Right renal pelvis (tissue), 4 donors: ENCODE data around the gene PPM1J. TPM values are rescaled to one million over a fixed set of nuclear protein-coding genes. Genes with fewer than 3 reads are reported as not detected.
"Not testable (repeated sequence)": the region's sequence is repeated elsewhere in the genome, so short reads cannot be mapped to it uniquely, and the experiment has no call there.

Experiments
- DNase-seq, 4 donors: peaks; one replicate each; pipeline ENCODE4 v3.0.0-alpha.2; 2013; ENCODE audit warnings: low read depth in 4 of 4, low spot score in 3 of 4, missing footprints in 1 of 4
- polyA plus RNA-seq, 4 donors: library from polyadenylated mRNA; unstranded; fragments of 120-200 nt; gene quantifications; one replicate each; pipeline ENCODE4 v1.2.1, GENCODE V29; 2013; ENCODE audit not compliant: insufficient read length in 4 of 4

PPM1J gene, protein sequence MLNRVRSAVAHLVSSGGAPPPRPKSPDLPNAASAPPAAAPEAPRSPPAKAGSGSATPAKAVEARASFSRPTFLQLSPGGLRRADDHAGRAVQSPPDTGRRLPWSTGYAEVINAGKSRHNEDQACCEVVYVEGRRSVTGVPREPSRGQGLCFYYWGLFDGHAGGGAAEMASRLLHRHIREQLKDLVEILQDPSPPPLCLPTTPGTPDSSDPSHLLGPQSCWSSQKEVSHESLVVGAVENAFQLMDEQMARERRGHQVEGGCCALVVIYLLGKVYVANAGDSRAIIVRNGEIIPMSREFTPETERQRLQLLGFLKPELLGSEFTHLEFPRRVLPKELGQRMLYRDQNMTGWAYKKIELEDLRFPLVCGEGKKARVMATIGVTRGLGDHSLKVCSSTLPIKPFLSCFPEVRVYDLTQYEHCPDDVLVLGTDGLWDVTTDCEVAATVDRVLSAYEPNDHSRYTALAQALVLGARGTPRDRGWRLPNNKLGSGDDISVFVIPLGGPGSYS
- 1 to 10 TPM in 3 of 4 donors, under 1 TPM in 1; 0.98 to 1.4 (median 1.3) TPM for polyA plus RNA-seq

DNA sequence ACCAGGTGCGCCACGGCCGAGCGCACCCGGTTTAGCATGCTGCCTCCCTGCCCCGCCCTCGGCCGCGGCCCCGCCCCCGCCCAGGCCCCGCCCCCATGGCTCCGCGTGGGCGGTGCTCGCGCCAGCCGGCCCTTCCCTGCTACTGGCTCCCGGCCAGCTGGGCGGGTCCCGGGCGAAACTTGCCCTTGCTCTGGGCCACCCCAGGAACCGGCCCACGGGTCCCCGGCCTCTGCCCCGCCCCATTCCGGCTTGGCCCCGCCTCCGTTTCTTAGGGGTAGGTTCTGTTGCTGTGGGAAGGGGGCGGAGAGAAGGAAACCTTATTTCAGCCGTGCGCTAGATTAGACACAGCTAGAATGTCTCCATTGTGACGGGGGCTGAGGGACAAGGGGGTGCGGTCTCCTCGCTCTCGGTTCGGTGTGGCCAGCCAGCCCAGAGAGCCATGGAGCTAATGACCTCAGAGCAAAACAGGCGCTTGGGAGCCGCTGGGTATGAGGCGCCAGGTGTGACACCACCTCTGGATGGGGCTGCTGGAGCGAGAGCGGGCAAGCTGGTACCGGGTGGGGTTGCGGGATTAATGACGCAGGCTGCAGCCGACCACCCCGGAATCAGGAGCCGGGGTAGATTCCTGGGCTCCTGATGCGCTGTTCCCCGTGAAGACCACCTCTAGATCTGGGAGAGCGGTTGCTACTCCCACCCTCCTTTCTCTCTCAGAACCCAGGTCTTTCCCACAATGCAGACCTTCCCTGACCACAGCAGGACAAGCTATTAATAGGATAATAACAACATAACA is at the start of gene PPM1J:
TSS of gene PPM1J (minus strand) at position 69 of the 790 bp plus-strand sequence. CDS start at position 38, 31 bp downstream.
- DNase-seq: peak; percentile 76 to 83 (median 78)

GRCh38 chr1:112762541-112763500 is 47.7 kb upstream of the PPM1J start:
- no peak for DNase-seq

DNA sequence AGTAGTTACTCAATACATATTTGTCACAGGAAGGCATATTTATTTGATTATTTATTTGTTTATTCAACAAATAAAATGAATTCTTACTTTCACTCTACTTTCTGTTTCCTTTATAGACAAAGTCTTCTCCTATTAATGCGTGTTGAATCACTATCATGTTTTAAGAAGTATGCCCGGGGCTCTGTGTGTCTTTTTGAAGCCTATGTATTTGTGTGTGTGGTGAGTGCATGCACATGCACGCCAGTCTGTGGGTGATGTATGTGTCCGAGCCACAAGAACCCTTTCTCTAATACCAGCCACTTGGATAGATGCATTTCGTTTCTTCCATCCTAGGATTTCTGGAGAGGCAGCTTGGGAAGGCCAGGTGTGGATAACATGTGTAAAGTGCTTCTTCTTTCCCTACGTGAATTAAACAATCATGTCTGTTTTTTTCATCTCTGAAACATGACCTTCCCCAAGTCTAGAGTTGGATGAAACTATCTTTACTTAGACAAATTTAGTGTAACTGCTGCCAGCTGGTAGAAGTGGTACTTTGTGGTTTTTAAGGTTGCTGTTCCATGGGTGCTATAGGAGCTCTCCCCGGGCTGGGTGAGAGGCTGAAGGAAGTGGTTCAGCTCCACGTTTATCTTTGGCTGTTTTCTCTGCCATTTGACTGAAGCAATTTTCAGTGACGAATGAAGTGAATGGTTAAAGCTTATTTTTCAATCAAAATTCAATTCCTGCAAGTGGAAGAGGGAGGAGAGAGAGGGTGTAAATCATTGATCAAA is 46.8 kb upstream of the PPM1J start:
- no peak for DNase-seq

- DNase-seq: no peak
Observed at GRCh38 chr1:112759228-112759627, 44.1 kb upstream of the PPM1J start.

- no peak for DNase-seq
Observed at GRCh38 chr1:112754116-112754628, 39.0 kb upstream of the PPM1J start.

GRCh38 chr1:112748396-112748795 is 33.3 kb upstream of the PPM1J start:
- DNase-seq: no peak

- peak in 1 of 4 donors; percentile 41 for DNase-seq
Observed at GRCh38 chr1:112744009-112744578, 29.0 kb upstream of the PPM1J start.

DNA sequence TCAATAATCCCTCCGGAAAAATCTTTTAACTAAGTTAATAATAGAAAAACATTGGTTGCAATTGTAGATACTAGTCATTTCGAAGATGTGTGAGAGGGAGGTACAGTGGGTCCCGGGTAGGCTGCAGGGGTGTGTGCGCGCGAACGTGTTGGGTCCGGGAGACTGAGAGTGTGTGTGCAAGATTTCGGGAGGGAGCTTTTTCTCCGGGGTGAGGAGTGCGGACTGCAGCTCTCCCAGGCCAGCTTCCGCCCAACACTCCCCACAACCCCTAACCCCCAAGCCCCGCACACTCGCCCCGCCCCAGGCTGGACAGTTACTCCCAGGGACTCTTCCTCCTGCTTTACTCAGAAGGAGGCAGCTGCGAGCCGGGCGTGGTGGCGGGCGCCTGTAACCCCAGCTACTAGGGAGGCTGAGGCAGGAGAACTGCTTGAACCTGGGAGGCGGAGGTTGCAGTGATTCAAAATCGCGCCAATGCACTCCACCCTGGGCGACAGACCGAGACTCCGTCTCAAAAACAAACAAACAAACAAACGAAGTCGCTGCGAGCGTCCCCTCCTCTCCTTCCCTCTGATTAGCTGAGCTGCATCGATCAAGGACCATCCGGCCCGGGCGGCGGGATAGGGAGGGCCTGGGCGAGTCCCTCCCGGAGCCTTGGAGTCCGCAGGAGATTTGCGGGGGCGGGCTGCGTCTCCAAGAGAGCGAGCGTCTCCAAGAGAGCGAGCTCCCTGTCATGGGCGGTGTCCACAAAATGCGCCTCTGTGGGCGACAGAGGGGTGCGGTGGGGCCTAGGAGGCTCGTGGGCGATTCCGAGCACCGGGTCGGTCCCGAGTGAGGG is 28.3 kb upstream of the PPM1J start:
- no peak for DNase-seq

DNA sequence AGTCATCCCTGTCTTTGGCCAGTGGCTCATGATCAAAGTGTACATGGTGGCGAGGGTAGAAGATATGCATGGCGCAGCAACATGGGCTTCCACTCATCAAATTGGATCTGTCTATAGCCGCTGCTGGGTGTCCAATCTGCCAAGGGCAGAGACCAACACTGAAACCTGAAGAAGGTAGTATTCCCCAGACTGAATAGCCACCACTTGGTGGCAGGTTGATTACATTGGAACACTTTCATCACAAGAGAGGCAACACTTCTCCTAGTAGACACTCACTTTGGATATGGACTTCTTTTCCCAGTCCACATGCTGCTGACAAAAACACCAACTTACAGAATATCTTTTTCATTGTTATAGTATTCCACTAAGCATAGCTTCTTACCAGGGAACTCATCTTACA is 22.4 kb upstream of the PPM1J start:
- no peak for DNase-seq

- DNase-seq: no peak
Observed at GRCh38 chr1:112735752-112736151, 20.6 kb upstream of the PPM1J start.

- no peak for DNase-seq
Observed at GRCh38 chr1:112731451-112731850, 16.3 kb upstream of the PPM1J start.

GRCh38 chr1:112729909-112730308 is 14.8 kb upstream of the PPM1J start:
- DNase-seq: no peak

DNA sequence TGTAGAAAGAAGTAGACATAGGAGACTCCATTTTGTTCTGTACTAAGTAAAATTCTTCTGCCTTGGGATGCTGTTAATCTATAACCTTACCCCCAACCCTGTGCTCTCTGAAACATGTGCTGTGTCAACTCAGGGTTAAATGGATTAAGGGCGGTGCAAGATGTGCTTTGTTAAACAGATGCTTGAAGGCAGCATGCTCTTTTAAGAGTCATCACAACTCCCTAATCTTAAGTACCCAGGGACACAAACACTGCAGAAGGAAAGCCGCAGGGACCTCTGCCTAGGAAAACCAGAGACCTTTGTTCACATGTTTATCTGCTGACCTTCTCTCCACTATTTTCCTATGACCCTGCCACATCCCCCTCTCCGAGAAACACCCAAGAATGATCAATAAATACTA is 13.9 kb upstream of the PPM1J start:
- DNase-seq: not testable (repeated sequence)

DNA sequence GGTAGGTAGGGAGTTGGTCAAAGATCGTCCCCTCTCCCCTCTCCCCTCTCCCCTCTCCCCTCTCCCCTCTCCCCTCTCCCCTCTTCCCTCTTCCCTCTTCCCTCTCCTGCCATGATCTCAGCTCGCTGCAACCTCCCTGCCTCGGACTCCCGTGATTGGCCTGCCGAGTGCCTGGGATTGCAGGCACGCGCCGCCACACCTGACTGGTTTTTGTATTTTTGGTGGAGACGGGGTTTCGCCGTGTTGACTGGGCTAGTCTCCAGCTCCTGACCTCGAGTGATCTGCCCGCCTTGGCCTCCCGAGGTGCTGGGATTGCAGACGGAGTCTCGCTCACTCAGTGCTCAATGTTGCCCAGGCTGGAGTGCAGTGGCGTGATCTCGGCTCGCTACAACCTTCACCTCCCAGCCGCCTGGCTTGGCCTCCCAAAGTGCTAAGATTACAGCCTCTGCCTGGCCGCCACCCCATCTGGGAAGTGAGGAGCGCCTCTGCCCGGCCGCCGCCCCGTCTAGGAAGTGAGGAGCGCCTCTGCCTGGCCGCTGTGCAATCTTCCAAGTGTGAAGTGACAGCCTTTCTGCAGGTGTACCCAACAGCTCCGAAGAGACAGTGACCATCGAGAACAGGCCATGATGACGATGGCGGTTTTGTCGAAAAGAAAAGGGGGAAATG is 13.3 kb upstream of the PPM1J start:
- DNase-seq: not testable (repeated sequence)

GRCh38 chr1:112727716-112728115 is 12.6 kb upstream of the PPM1J start:
- DNase-seq: no peak

DNA sequence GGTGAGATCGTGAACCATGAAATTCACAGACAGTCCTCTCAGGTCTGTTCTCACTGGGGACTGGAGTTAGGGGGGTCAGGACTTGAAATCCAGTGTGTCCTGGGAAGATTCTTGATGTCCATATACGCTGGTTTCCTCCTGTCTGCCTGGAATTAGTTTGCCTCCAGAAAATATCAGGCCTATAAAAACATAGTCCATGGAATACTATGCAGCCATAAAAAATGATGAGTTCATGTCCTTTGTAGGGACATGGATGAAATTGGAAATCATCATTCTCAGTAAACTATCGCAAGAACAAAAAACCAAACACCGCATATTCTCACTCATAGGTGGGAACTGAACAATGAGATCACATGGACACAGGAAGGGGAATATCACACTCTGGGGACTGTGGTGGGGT is 9.1 kb upstream of the PPM1J start:
- not testable (repeated sequence) for DNase-seq

DNA sequence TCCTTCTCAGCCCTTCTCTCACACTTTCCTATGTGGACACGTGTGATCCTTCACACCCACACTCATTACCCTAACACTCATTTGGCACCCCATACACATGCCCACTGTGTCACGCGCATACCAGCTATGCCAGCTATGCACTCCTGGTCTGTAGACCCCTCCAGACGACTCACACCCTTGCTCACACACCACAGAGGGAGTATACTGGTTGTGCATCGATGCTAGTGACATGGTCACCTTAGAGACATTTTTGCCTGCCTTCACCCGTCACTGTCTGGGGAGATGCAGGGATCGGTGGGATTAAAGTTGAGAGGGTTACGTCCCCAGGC is 8.3 kb upstream of the PPM1J start:
- no peak for DNase-seq
